HG03521 (cell line): ENCODE data around the gene METTL27.
A peak's percentile ranks its signal among the peaks of the same experiment; 100 is the strongest.
"Not testable (repeated sequence)": the region's sequence is repeated elsewhere in the genome, so short reads cannot be mapped to it uniquely, and the experiment has no call there.

Experiments used
- ATAC-seq: cut with Tn5 transposase; IDR thresholded peaks from one replicate; pipeline ENCODE4 v1.9.1; 2021; ENCODE audit warnings: mild to moderate bottlenecking, moderate library complexity; ENCODE audit not compliant: unreplicated experiment

Gene METTL27

DNA sequence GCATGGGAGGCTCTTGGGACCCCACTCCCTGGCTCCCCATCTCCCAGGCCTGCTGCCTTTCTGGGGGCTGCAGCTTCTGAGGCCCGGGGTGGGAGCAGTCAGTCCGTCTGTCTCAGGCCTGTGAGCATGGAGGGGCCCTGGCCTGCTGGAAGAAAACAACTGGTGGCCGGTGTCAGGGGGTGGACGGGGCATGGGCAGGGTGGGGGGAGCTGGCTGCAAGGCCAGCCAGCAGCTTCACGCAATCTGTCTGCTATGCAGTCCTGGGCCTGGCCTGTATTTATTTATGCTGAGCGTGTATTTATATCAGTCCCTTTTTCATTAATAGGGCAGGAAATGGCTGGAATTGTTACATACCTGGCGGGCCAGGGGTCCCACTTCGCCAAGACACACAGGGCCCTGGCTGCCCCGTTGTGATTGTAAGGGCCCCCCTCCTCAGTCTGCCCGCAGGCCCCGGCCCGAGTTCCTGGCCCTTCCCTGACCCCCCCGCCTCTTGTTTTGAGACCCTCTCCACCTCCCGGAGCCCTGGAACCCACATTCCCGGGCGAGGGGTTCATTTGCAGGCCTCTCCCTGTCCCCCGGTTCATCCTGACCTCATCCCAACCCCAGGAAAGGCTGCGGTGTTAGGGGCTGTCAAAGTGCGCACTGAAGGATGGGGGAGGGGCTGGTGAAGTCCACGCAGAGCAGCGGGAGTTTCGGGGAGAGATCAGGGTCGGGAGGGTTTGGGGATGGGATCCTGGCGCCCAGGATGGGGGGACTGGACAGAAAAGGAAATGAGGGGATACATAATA, 26.9 kb upstream of the METTL27 start:
- no peak for ATAC-seq

DNA sequence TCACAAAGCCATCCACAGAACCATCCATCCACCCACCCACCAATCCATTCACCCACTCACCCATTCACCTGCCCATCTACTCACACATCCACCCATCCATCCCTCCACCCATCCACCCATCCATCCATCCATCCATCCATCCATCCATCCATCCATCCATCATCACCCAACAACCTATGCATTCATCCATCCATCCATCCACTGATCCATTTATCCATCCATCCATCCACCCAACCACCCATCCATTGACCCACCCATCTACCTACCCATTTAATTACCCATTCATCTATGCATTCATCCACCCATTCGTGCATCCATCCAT, 24.1 kb upstream of the METTL27 start:
- no peak for ATAC-seq

DNA sequence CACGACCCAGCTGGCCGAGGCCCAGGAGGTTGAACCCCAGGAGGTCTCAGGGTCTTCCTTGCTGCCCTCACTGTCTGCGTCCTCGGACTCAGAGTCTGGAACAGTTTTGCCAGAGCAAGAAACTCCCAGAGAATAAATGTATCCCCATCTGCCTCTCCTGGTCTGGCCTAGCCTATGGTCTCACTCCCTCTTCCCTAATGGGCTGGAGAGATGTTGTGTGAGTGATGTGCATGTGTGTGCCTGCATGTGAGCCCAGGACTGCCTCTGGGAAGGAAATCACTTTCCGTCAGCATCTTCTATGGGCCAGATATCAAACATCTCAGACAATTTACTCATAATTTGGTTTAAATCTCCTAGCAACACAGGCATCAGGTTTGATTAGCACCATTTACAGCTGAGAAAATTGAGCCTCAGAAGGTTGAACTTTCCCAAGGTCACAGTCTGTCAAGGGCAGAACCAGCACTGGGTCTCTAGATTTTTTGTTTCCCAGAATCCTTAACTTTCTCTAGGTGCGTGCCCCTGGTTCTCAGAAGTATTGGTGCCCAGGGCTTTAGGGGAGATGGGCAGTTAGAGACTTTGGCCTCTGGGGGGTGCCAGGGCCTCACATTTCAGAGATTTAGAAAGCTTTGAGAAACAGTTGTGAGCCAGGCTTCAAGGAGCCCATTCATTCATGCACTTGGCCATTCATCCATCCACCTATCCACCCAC, 23.6 kb upstream of the METTL27 start:
- no peak for ATAC-seq

DNA sequence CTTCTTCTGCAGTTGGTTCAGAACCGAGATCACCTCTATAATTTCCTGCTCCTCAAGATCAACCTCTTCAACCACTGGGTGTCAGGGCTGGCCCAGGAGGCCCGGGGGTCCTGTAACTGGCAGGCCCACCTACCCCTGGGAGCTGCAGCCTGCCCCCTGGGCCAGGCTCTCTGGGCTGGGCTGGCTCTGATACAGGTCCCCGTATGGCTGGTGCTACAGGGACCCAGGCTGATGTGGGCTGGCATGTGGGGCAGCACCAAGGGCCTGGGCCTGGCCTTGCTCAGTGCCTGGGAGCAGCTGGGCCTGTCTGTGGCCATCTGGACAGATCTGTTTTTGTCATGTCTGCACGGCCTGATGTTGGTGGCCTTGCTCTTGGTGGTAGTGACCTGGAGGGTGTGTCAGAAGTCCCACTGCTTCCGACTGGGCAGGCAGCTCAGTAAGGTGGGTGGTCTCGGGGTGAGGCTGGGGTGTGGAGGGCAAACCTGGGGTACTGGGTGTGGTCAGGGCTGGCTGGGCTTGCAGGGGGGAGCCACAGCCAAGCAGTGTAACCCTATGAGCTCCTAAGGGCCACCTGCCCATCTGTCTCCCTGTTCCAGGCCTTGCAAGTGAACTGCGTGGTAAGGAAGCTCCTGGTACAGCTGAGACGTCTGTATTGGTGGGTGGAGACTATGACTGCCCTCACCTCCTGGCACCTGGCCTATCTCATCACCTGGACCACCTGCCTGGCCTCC, 22.8 kb upstream of the METTL27 start:
- no peak for ATAC-seq

DNA sequence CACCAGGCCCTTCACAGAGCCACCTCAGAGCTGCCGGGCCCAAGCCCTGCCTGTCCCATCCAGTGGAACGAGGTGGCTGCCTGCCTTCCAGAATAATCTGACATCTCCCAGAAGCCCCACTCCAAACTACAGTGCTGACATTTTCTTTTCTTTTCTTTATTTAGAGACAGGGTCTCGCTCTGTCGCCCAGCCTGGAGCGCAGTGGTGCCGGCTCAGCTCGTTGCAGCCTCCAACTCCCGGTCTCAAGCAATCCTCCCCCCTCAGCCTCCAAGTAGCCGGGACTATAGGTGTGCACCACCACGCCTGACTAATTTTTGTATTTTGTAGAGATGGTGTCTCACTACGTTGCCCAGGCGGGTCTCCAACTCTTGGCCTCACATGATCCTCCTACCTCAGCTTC, 19.0 kb upstream of the METTL27 start:
- no peak for ATAC-seq

DNA sequence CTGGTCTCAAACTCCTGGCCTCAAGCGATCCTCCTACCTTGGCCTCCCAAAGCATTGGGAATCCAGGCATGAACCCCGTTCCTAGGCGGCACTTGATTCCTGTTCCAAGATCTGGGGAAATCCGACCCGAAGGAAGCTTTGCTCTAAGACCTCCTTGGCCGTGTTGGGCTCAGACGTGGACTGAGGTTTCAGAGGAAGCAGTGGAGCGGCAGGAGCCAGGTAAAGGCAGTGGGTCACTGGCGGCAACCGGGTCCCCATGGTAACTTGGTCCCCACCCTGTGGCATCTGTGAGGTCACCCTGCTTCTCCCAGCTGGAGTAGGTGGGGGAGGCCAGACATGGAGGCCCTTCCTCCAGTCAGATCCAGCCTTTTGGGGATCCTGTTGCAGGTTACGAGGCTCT, 18.5 kb upstream of the METTL27 start, which contains the start of gene TMEM270:
TMEM270 (plus strand) TSS at position 301 of the 400 bp plus-strand sequence; CDS start at position 337, 36 bp downstream.
- no peak for ATAC-seq

DNA sequence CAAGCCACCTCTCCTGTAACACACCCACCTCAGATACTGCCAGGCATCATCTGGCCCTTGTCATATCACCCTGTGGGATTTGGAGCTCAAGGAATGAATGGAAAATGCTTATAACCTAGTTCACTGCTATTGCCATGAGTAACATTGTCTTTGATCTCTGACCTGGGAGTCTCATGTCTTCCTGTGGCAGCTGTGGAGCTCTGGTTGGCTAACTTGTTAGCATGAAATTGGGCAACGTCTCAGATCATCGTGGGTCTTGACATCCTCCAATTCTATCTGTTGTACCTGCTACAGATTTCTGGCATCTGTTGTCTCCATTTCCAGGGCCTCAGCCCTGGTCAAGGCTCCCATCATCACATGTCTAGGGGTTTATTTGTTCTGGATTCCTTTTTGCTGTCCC, 16.5 kb upstream of the METTL27 start:
- no peak for ATAC-seq

DNA sequence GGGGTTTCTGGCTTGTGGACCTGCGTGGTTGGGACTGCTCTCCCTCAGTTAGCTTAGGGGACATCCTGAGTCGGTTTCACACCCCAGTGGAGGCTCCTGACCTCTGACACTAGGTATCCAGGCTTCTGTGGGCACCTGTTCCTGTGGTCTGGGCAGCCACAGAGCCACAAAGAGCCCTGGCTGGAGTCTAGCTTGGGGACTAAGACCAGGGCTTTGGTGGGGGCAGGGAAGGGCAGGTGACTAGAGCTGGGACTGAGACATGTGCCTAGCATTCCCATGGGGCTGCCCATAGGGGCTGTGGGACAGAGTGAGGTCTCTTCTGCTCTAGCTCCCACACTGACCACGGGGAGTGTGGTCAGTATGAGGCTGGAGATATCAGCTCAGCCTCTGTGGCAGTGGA, 14.6 kb upstream of the METTL27 start:
- ATAC-seq: no peak

DNA sequence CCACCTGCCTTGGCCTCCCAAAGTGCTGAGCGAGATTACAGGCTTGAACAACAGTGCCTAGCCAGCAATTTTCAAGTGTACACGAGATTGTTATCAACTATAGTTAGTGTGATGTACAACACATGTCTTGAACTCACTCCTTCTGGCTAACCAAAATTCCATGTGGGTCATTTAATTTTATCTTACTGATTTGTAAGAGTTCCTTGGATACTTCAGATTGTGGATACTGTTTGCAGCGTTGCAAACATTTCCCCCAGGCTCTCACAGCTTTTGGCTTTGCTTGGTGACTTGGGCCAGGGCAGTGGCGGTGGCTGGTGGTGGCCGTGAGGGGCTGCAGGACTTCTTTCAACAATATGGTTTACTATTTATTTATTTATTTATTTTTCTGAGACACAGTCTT, 10.2 kb upstream of the METTL27 start:
- no peak for ATAC-seq

DNA sequence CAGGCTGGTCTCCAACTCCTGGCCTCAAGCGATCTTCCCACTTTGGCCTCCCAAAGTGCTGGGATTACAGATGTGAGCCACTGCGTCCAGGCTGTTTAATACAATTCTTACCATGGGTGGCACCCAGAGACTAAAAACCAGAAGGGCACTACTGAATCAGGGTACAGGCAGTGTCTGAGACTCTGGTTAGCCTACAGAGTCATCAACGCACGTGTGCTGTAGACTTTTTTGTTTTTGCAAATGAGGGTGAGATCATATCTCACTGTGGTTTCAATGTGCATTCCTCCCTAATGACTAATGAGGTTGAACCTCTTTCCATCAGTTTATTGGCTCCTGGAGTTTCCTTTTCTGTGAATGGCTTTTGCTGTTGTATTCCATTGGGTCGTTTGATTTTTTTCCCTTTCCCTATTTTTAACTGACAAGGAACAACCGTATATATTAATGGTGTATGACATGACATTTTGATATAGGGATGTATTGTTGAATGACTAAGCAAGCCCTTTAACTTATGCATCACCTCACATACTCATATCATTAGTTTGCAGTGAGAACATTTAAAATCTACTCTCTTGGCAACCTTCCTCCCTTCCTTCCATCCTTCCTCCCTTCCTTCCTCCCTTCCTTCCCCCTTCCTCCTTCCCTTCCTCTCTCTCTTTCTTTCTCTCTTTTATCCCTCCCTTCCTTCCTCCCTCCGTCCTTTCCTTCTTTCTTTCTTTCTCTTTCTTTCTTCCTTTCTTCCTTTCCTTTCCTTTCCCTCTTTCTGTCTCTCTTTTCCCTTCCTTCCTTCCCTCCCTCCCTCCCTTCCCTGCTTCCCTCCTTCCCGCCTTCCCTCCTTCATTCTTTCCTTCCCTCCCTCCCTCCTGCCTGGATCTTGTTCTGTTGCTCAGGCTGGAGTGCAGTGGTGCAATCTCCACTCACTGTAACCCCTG, 9.4 kb upstream of the METTL27 start:
- peak; percentile 82 for ATAC-seq

DNA sequence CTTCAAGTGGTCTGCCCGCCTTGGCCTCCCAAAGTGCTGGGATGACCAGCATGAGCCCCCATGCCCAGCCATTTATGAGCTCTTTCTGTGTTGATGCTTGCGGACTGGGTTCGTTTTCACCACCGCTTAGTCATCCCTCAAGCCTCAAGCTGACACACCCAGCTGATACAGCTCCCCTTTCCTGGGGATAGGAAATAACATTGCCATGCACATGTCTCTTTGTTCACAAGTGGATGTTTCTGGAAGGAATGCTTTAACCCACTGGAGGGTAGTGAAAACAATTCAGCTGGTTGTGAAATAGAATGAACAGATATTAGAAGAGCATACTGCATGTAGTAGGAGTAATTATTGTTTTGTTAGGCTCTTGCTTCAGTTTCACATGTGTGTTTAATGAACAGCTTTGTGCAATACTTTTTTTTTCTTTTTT, 8.5 kb upstream of the METTL27 start:
- ATAC-seq: no peak

DNA sequence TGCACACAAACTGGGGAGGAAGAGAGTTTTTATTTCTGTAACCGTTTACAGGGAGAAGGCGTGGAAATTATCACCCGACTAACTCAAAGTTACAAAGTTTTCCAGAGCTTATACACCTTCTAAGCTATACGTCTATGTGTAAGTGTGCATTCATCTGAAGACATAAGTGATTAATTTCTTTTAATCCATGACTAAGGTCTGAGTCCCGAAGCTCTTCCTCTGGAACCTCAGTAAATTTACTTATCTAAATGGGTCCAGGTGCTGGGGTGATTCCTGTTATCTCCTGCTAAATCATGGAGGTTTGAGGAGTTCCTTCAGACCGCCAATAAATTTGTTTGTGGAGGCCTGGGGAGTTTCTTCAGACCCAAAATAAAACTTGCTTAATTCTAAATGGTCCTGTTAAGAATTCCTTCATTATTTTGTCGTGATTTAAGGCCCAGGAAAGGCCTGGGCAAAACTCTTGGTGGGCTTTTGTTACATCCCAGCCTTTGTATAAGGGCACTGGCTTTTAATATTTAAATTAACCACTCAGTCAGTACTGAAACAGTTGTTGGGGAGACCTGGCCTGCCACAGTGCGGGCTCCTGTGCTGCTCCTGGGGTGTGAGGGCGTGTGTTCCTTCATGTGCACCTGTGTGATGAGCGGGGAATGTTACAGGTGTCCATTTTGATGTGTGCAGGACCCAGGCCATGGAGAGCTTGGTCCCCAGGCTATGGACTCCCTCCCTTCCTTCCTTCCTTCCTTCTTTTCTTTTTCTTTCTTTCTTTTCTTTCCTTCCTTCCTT, 5.8 kb upstream of the METTL27 start:
- ATAC-seq: no peak

DNA sequence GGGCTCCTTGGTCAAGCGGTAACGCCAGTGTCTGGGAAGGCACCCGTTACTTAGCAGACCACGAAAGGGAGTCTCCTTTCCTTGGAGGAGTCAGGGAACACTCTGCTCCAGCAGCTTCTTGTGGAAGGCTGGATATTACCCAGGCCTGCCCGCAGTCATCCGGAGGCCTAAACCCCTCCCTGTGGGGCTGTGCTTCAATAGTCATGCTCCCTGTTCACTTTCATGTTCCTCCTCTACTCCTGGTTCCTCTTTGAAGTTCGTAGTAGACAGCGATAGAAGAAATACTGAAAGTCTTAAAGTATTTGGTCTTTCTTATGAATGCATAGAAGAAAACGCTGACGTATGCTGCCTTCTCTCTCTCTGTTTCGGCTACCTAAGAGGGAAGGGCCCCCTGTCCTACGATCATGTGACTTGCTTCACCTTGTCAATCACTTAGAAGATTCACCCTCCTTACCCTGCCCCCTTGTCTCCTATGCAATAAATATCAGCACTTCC, 3.4 kb upstream of the METTL27 start:
- ATAC-seq: not testable (repeated sequence)

DNA sequence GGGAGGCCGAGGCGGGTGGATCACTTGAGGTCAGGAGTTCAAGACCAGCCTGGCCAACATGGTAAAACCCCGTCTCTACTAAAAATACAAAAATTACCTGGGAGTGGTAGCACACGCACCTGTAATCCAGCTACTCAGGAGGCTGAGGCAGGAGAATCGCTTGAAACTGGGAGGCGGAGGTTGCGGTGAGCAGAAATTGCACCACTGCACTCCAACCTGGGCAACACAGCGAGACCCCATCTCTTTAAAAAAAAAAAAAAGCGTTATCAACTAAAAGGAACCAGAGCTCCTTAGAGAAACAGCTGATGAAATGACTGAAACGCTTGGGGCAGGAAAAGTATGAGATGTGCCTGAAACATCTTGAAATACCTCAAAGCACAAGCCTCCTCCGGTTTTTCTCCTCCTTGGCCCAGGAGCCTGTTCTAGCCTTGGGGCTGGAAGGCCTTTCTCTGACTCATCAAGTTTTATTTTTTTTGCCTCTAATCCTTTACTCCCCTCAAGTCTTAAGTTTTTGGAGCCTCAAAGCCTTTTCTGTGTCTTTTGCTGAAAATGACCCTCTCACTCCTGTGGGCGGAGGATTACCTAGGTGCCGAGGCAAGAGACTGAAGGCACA, 2.6 kb upstream of the METTL27 start:
- no peak for ATAC-seq

DNA sequence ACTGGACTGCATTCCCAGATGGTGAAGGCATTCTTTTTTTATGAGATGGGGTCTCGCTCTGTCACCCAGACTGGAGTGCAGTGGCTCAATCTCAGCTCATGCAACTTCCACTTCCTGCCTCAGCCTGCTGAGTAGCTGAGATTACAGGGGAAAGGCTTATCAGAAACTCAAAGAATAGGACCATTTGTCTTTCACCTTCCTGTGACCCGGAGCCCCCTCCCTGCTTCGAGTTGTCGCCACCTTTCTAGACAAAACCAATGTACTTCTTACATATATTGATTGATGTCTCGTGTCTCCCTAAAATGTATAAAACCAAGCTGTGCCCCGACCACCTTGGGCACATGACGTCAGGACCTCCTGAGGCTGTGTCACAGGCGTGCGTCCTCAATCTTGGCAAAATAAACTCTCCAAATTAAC, 1.8 kb upstream of the METTL27 start:
- ATAC-seq: no peak

DNA sequence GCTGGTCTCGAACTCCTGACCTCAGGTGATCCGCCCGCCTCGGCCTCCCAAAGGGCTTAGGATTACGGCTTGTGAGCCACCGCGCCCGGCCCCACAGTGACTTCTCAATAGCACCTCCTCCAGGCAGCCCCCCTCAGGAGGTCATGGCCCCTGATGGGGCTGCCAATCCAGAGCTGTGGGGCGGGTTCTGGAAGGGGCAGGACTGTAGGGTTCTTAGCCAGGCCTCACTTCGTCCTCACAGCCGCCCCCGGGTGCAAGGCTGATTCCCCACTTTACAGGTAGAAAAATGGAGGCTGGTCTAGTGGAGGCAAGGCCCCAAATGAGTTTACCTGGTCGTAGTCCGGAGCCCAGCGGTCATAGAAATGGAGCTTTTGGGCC, 638 bp downstream of the METTL27 start:
- no peak for ATAC-seq

DNA sequence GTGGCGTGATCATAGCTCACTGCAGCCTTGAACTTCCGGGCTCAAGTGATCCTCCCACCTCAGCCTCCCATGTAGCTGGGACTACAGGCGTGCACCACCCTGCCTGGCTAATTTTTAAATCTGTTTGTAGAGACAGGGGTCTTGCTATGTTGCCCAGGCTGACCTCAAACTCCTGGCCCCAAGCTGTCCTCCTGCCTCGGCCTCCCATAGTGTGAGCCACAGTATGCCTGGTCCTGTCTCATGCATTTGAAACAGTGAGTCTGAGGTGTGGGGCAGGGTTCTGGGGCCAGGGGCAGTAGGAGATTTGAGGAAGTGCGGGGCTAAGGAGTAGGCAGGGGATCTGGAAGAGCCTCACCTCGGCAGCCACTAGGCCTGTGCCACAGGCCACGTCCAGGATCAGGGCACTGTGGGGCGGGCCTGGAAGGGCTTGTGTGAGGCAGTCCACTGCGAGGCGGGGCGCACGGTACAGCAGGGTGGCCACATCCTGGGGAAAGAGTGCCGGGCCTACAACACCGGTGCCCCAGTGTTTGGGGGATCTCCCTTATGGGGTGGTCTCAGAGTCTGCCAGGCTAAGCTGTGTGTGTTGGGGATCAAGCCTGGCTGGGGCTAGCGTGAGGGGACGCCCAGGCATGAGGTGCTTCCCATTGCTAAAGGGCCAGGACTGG, 1.5 kb downstream of the METTL27 start:
- no peak for ATAC-seq

DNA sequence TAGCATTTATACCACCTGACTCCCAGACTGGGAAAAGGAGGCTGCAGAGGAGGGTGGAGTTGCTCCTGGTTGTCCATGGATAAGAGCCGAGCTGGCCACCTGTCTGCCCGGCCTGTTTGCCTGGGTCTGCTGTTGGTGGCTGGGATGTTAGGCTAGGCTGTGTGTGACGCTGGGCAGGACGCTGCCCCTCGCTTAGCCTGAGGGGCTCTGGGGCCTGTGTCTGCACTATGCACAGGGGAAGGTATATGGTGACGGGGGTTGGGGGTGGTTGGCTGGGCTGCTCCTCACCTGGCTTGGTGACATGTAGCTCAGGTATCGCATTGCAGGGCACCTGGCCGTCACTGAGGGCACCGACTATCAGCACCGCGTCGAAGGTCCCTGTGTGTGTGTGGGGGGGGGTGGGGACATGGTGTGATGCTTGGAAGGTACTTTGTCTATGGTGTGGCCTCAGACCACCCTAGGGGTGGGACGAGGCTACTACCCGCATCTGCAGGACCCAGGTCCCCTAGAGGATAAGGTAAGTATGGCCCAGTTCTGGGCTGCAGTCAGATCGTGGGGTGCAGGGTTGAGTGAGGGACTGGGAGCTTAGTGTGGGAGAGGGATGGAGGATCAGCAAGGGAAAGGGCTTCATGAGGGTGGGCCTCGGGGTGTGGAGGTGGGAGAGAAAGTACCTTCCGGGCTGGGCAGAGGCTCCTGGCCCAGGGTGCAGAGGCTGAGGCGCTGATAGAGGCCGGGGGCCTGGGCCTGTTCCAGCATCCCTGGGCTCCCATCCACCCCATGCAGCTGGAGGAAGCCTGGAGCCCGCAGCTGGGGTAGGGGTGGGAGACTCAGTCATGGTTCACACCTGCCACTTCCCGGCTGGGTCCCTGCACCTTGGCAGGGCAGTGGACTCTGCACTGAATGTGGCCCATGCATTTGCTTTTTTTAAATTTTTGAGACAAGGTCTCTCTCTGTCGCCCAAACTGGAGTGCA, 2.3 kb downstream of the METTL27 start:
- ATAC-seq: no peak
